Smooth muscle cell (in vitro differentiated cells): ENCODE measurements around the gene NAALAD2. TPM values are rescaled to one million over a fixed set of nuclear protein-coding genes. Genes with fewer than 3 reads are reported as not detected.
"Not testable (repeated sequence)": the region's sequence is repeated elsewhere in the genome, so short reads cannot be mapped to it uniquely, and the experiment has no call there.

ENCODE experiments used
- DNase-seq: peaks from one replicate; lab custom pipeline; 2025; ENCODE audit not compliant: unreplicated experiment; lab: John Stamatoyannopoulos, UW
- H2AFZ ChIP-seq: fragments of 200-600 bp; sonication (generic); 2 replicates; pipeline ENCODE4 v1.6.0; 2016; ENCODE audit warnings: antibody characterized with exemption, low read depth, mild to moderate bottlenecking
- H3F3A ChIP-seq: fragments of 200-600 bp; sonication (generic); 2 replicates; pipeline ENCODE4 v1.6.0; 2017; ENCODE audit warnings: antibody characterized with exemption, low read depth
- H3K27ac ChIP-seq: fragments of 200-600 bp; sonication (generic); 2 replicates; pipeline ENCODE4 v1.5.1; 2016; ENCODE audit warnings: low read depth, mild to moderate bottlenecking
- H3K27me3 ChIP-seq: fragments of 200-600 bp; sonication (generic); 2 replicates; pipeline ENCODE4 v1.6.1; 2016; ENCODE audit warnings: low read depth, mild to moderate bottlenecking
- H3K36me3 ChIP-seq: fragments of 200-600 bp; sonication (generic); 2 replicates; pipeline ENCODE4 v1.5.1; 2016; ENCODE audit warnings: low read depth
- H3K4me1 ChIP-seq: fragments of 200-600 bp; sonication (generic); 2 replicates; pipeline ENCODE4 v1.5.1; 2016; ENCODE audit warnings: low read depth
- H3K4me2 ChIP-seq: fragments of 200-600 bp; sonication (generic); 2 replicates; pipeline ENCODE4 v1.6.0; 2016; ENCODE audit warnings: mild to moderate bottlenecking
- H3K4me3 ChIP-seq: fragments of 200-600 bp; sonication (generic); 2 replicates; pipeline ENCODE4 v1.5.1; 2016; ENCODE audit warnings: mild to moderate bottlenecking
- H3K79me2 ChIP-seq: fragments of 200-600 bp; sonication (generic); 2 replicates; pipeline ENCODE4 v1.6.0; 2016; ENCODE audit warnings: low read depth, mild to moderate bottlenecking
- H3K9ac ChIP-seq: fragments of 200-600 bp; sonication (generic); 2 replicates; pipeline ENCODE4 v1.6.0; 2016; ENCODE audit warnings: low read depth
- H3K9me3 ChIP-seq: fragments of 200-600 bp; sonication (generic); replicated peaks from 2 replicates; pipeline ENCODE4 v1.5.1; 2016; ENCODE audit warnings: low read depth
- H4K20me1 ChIP-seq: fragments of 200-600 bp; sonication (generic); 2 replicates; pipeline ENCODE4 v1.6.0; 2016; ENCODE audit warnings: low read depth
- CTCF ChIP-seq: fragments of 200-600 bp; sonication (generic); IDR thresholded peaks from 2 replicates; pipeline ENCODE4 v1.5.1; 2017; ENCODE audit warnings: borderline replicate concordance, mild to moderate bottlenecking, antibody characterized with exemption; ENCODE audit not compliant: insufficient read depth, poor library complexity, severe bottlenecking
- WGBS: methylation state at CpG from one replicate; pipeline ENCODE4 v1.1.7; 2016; ENCODE audit warnings: low lambda C conversion rate; 5-methylcytosine and 5-hydroxymethylcytosine counted together
- polyA plus RNA-seq: library from polyadenylated mRNA; unstranded; fragments of >200 nt; fragmentation: Nextera tagmentation; extraction: Ambion mirVana; gene quantifications from 2 replicates; pipeline ENCODE4 v1.2.1, GENCODE V29; 2016
- total RNA-seq: library from RNA; depleted of rRNA; stranded (reverse); fragments of >200 nt; gene quantifications from 2 replicates; pipeline ENCODE4 v1.2.3, GENCODE V29; 2014

NAALAD2 gene
- total and polyA plus RNA-seq, 2 experiments from 2014 or later, result 1.3 to 9.6 TPM

- not testable (repeated sequence) for H3K27me3 ChIP-seq, H4K20me1 ChIP-seq, H3K36me3 ChIP-seq, H3K9ac ChIP-seq, H3K4me3 ChIP-seq, H3K4me2 ChIP-seq, H3K4me1 ChIP-seq, H3K9me3 ChIP-seq, H3K79me2 ChIP-seq, H3F3A ChIP-seq, DNase-seq, H3K27ac ChIP-seq, H2AFZ ChIP-seq
- 83% methylated on average over 8 of the region's 8 CpGs for WGBS
Observed at GRCh38 chr11:90167704-90168103, 33.2 kb downstream of the NAALAD2 start.

GRCh38 chr11:90168571-90168970, 34.1 kb downstream of the NAALAD2 start:
- Histone ChIP-seq H3K9ac (no peak overlapping the region), H3K4me3 (no peak overlapping the region), H3K4me1 (no peaks in the 10 kb centered on the region), H3K27ac (no peak overlapping the region), H3K36me3 (no peaks in the 10 kb centered on the region), H3F3A (no peaks in the 10 kb centered on the region), H3K79me2 (no peaks in the 10 kb centered on the region), H3K4me2 (no peak overlapping the region), H4K20me1 (no peaks in the 10 kb centered on the region), H2AFZ (no peak overlapping the region), H3K27me3 (no peaks in the 10 kb centered on the region), H3K9me3 (no peaks in the 10 kb centered on the region)
- 93% methylated on average over 3 of the region's 3 CpGs for WGBS
- TF ChIP-seq CTCF, result no peak
- DNase-seq, result no peak

GRCh38 chr11:90171359-90171758, 36.9 kb downstream of the NAALAD2 start:
- no peak for DNase-seq
- Histone ChIP-seq H3K4me3 (no peak overlapping the region), H3K27me3 (no peaks in the 10 kb centered on the region), H3K36me3 (no peaks in the 10 kb centered on the region), H3K9ac (no peak overlapping the region), H3K4me2 (no peak overlapping the region), H2AFZ (no peak overlapping the region), H3F3A (no peaks in the 10 kb centered on the region), H3K27ac (no peak overlapping the region), H4K20me1 (no peaks in the 10 kb centered on the region), H3K4me1 (no peaks in the 10 kb centered on the region), H3K79me2 (no peaks in the 10 kb centered on the region), H3K9me3 (no peaks in the 10 kb centered on the region)
- TF ChIP-seq CTCF, result no peak

- H3F3A ChIP-seq, result no peaks in the 10 kb centered on the region
- H3K27ac ChIP-seq, result no peak overlapping the region
- H3K9me3 ChIP-seq, result no peaks in the 10 kb centered on the region
- no peak for TF ChIP-seq CTCF
- H2AFZ ChIP-seq, result no peak overlapping the region
- no peaks in the 10 kb centered on the region for H3K27me3 ChIP-seq
- H3K4me1 ChIP-seq, result no peaks in the 10 kb centered on the region
- WGBS, result 100% methylated on average over 1 of the region's 1 CpG
- no peak overlapping the region for H3K9ac ChIP-seq
- no peaks in the 10 kb centered on the region for H4K20me1 ChIP-seq
- no peaks in the 10 kb centered on the region for H3K36me3 ChIP-seq
- no peak for DNase-seq
- H3K4me2 ChIP-seq, result no peak overlapping the region
- H3K4me3 ChIP-seq, result no peak overlapping the region
- H3K79me2 ChIP-seq, result no peaks in the 10 kb centered on the region
Observed at GRCh38 chr11:90176069-90176468, 41.6 kb downstream of the NAALAD2 start.
